H9 (cell line): ENCODE results near the gene SSTR5. TPM values are rescaled to one million over a fixed set of nuclear protein-coding genes. Genes with fewer than 3 reads are reported as not detected.
A peak's percentile ranks its signal among the peaks of the same experiment; 100 is the strongest.
"Not testable (repeated sequence)": the region's sequence is repeated elsewhere in the genome, so short reads cannot be mapped to it uniquely, and the experiment has no call there.

ENCODE experiments used
- DNase-seq: peaks from one replicate; pipeline ENCODE4 v3.0.0-alpha.2; 2017
- H2AFZ ChIP-seq: one replicate; pipeline ENCODE4 v1.6.1; 2013; ENCODE audit warnings: mild to moderate bottlenecking, low read length, control low read depth, moderate library complexity
- H2AK5ac ChIP-seq: 2 replicates; pipeline ENCODE4 v1.6.1; 2013; ENCODE audit warnings: low read length, control low read depth, mixed read lengths; ENCODE audit not compliant: insufficient read length
- H2BK120ac ChIP-seq: one replicate; pipeline ENCODE4 v1.6.1; 2013; ENCODE audit warnings: low read depth, mild to moderate bottlenecking, low read length, control low read depth, inconsistent platforms; ENCODE audit not compliant: poor library complexity, severe bottlenecking
- H2BK12ac ChIP-seq: 2 replicates; pipeline ENCODE4 v1.6.1; 2013; ENCODE audit warnings: low read length, control low read depth, mixed read lengths, low read depth; ENCODE audit not compliant: insufficient read length
- H2BK15ac ChIP-seq: 2 replicates; pipeline ENCODE4 v1.6.1; 2013; ENCODE audit warnings: low read depth, low read length, control low read depth
- H2BK20ac ChIP-seq: one replicate; pipeline ENCODE4 v1.6.1; 2013; ENCODE audit warnings: low read depth, mild to moderate bottlenecking, low read length, control low read depth, inconsistent platforms; ENCODE audit not compliant: poor library complexity, severe bottlenecking
- H2BK5ac ChIP-seq: 2 replicates; pipeline ENCODE4 v1.6.1; 2013; ENCODE audit warnings: low read length, control low read depth, mixed read lengths; ENCODE audit not compliant: insufficient read length
- H3K14ac ChIP-seq: 2 replicates; pipeline ENCODE4 v1.6.1; 2013; ENCODE audit warnings: low read length, control low read depth; ENCODE audit not compliant: insufficient read depth
- H3K18ac ChIP-seq: 2 replicates; pipeline ENCODE4 v1.6.1; 2013; ENCODE audit warnings: low read depth, mild to moderate bottlenecking, mixed read lengths, low read length, control low read depth; ENCODE audit not compliant: insufficient read length
- H3K23ac ChIP-seq: 2 replicates; pipeline ENCODE4 v1.6.1; 2013; ENCODE audit warnings: low read length, control low read depth, mixed read lengths, low read depth; ENCODE audit not compliant: insufficient read length
- H3K23me2 ChIP-seq: 2 replicates; pipeline ENCODE4 v1.6.1; 2013; ENCODE audit warnings: low read depth, mild to moderate bottlenecking, mixed read lengths, low read length, control low read depth; ENCODE audit not compliant: insufficient read length, poor library complexity, severe bottlenecking
- H3K27ac ChIP-seq: 2 replicates; pipeline ENCODE4 v1.5.1; 2013; ENCODE audit warnings: low read length, control low read depth, mixed read lengths, low read depth; ENCODE audit not compliant: insufficient read length
- H3K27me3 ChIP-seq: 2 replicates; pipeline ENCODE4 v1.6.1; 2013; ENCODE audit warnings: low read length, control low read depth, inconsistent platforms; ENCODE audit not compliant: insufficient read depth
- H3K4ac ChIP-seq: 2 replicates; pipeline ENCODE4 v1.6.1; 2013; ENCODE audit warnings: low read depth, mild to moderate bottlenecking, control low read depth, inconsistent platforms, low read length, moderate library complexity
- H3K4me1 ChIP-seq: 2 replicates; pipeline ENCODE4 v1.6.1; 2013; ENCODE audit warnings: low read length, control low read depth, inconsistent platforms; ENCODE audit not compliant: insufficient read depth
- H3K4me2 ChIP-seq: 2 replicates; pipeline ENCODE4 v1.6.1; 2013; ENCODE audit warnings: low read length, control low read depth, mixed read lengths; ENCODE audit not compliant: insufficient read length, insufficient read depth
- H3K56ac ChIP-seq: 2 replicates; pipeline ENCODE4 v1.6.1; 2013; ENCODE audit warnings: low read depth, mild to moderate bottlenecking, mixed read lengths, low read length, control low read depth; ENCODE audit not compliant: insufficient read length
- H3K79me1 ChIP-seq: 2 replicates; pipeline ENCODE4 v1.6.1; 2013; ENCODE audit warnings: low read depth, mild to moderate bottlenecking, moderate library complexity, low read length, control low read depth, inconsistent platforms; ENCODE audit not compliant: insufficient read depth, poor library complexity, severe bottlenecking
- H3K79me2 ChIP-seq: 2 replicates; pipeline ENCODE4 v1.6.1; 2013; ENCODE audit warnings: low read length, control low read depth, inconsistent platforms; ENCODE audit not compliant: insufficient read depth
- H3K9ac ChIP-seq: 2 replicates; pipeline ENCODE4 v1.6.1; 2013; ENCODE audit warnings: low read length, control low read depth, mixed read lengths; ENCODE audit not compliant: insufficient read length; ENCODE audit errors: extremely low read depth
- H3K9me3 ChIP-seq: one replicate; pipeline ENCODE4 v1.6.1; 2013; ENCODE audit warnings: low read depth, low read length, inconsistent platforms; ENCODE audit not compliant: control insufficient read depth
- H3T11ph ChIP-seq: one replicate; pipeline ENCODE4 v1.6.1; 2013; ENCODE audit warnings: mild to moderate bottlenecking, low read length, control low read depth, inconsistent platforms
- H4K20me1 ChIP-seq: one replicate; pipeline ENCODE4 v1.6.1; 2013; ENCODE audit not compliant: control insufficient read depth, insufficient read length, insufficient read depth
- H4K5ac ChIP-seq: 2 replicates; pipeline ENCODE4 v1.6.1; 2013; ENCODE audit warnings: low read depth, mild to moderate bottlenecking, mixed read lengths, low read length, control low read depth; ENCODE audit not compliant: insufficient read length
- H4K8ac ChIP-seq: replicated peaks from 2 replicates; pipeline ENCODE4 v1.6.1; 2013; ENCODE audit warnings: low read length, control low read depth, mixed read lengths, low read depth; ENCODE audit not compliant: insufficient read length
- H4K91ac ChIP-seq: 2 replicates; pipeline ENCODE4 v1.6.1; 2013; ENCODE audit warnings: low read depth, mild to moderate bottlenecking, moderate library complexity, mixed read lengths, low read length, control low read depth; ENCODE audit not compliant: insufficient read length
- H3K27ac Mint-ChIP-seq, 3 experiments: 2 replicates in 2 of 3; 3 replicates in 1 of 3; pipeline ENCODE4 v1.8.0; 2020 to 2021; ENCODE audit warnings: mixed read lengths in 3 of 3, mild to moderate bottlenecking in 1 of 3, moderate library complexity in 1 of 3
- H3K27me3 Mint-ChIP-seq: 2 replicates; pipeline ENCODE4 v1.8.0; 2021; ENCODE audit warnings: low read depth, mild to moderate bottlenecking, moderate library complexity, mixed read lengths
- H3K36me3 Mint-ChIP-seq, 3 experiments: 2 replicates in 2 of 3; 3 replicates in 1 of 3; pipeline ENCODE4 v1.8.0; 2020 to 2021; ENCODE audit warnings: low read depth in 3 of 3, mixed read lengths in 3 of 3; ENCODE audit not compliant: insufficient read depth in 1 of 3
- H3K4me1 Mint-ChIP-seq, 2 experiments: 2 replicates each; pipeline ENCODE4 v1.8.0; 2020; ENCODE audit warnings: mixed read lengths in 2 of 2
- H3K4me3 Mint-ChIP-seq, 2 experiments: 2 replicates in 1 of 2; 3 replicates in 1 of 2; pipeline ENCODE4 v1.8.0; 2020 to 2021; ENCODE audit warnings: mild to moderate bottlenecking in 2 of 2, mixed read lengths in 2 of 2, moderate library complexity in 1 of 2
- H3K9me3 Mint-ChIP-seq, 2 experiments: 2 replicates in 1 of 2; 3 replicates in 1 of 2; pipeline ENCODE4 v1.8.0; 2020; ENCODE audit warnings: mild to moderate bottlenecking in 2 of 2, mixed read lengths in 2 of 2, moderate library complexity in 1 of 2
- CTCF ChIP-seq: fragments of 200-600 bp; sonication (generic); conservative IDR thresholded peaks from 3 replicates; pipeline ENCODE4 v1.8.0; 2021; ENCODE audit warnings: antibody characterized with exemption, mild to moderate bottlenecking
- WGBS: extraction: QIAGEN DNeasy Blood & Tissue Kit; methylation state at CpG from one replicate; pipeline ENCODE4 v1.1.7; 2013; ENCODE audit warnings: missing lambda C conversion rate, low lambda C conversion rate, mixed read lengths; ENCODE audit not compliant: insufficient read length; ENCODE audit errors: extremely low coverage; 5-methylcytosine and 5-hydroxymethylcytosine counted together
- total RNA-seq: library from RNA; stranded (reverse); gene quantifications from 2 replicates; pipeline ENCODE4 v1.2.1, GENCODE V29; 2021

SSTR5 gene
- total RNA-seq, 1 experiment from 2014 or later = 0.22 TPM

DNA sequence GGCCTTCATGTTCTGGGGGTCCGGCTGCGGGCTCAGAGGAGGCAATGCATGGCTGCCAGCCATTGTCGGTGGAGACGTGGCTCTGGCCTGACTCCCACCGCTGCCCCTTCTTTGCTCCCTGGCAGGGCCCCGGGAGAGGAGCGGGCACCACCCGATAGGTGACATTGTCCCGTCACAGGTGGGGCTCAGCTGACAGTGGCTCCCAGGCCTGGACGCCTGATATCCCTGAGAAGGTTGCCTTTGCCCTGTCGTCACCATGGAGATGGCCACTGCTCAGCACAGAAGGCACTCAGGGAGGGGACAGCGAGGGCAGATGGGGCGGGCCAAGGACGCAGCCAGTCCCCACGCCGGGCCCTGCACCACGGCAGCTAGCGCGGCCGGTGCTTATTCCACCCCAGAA, 48.4 kb upstream of the SSTR5 start:
- Histone ChIP-seq H3K79me2 (no peaks in the 10 kb centered on the region), H3K23me2 (no peaks in the 10 kb centered on the region), H3K23ac (no peak overlapping the region), H4K91ac (no peak overlapping the region), H2BK120ac (no peak overlapping the region), H2BK15ac (no peak overlapping the region), H3K9ac (no peak overlapping the region), H4K5ac (no peak overlapping the region), H2BK12ac (no peak overlapping the region), H2AK5ac (no peak overlapping the region), H3K4ac (no peak overlapping the region), H2BK5ac (no peak overlapping the region), H2AFZ (no peak overlapping the region), H3K9me3 (no peaks in the 10 kb centered on the region), H4K8ac (no peak overlapping the region), H3K4me2 (no peak overlapping the region), H3K18ac (no peak overlapping the region), H4K20me1 (no peaks in the 10 kb centered on the region), H3K27ac (no peak overlapping the region), H3K27me3 (no peaks in the 10 kb centered on the region), H3K14ac (no peak overlapping the region), H3K4me1 (no peaks in the 10 kb centered on the region), H3K56ac (no peak overlapping the region), H2BK20ac (no peak overlapping the region), H3K79me1 (no peaks in the 10 kb centered on the region), H3T11ph (no peak overlapping the region)
- Mint-ChIP-seq H3K27ac (no peak overlapping the region), H3K36me3 (no peaks in the 10 kb centered on the region), H3K9me3 (no peaks in the 10 kb centered on the region), H3K27me3 (peaks cover 4% of the 10 kb centered on the region; the same call in 1 of the 2 replicates), H3K4me3 (no peak overlapping the region), H3K4me1 (no peaks in the 10 kb centered on the region)
- DNase-seq = no peak
- TF ChIP-seq CTCF = no peak
- no CpG with 5 or more reads among the region's 20 CpGs for WGBS

- H3K9me3 Mint-ChIP-seq, H3K4me1 ChIP-seq, H3K14ac ChIP-seq, H2AFZ ChIP-seq, H3T11ph ChIP-seq, H4K8ac ChIP-seq, H3K4me1 Mint-ChIP-seq, H2BK20ac ChIP-seq, H3K4ac ChIP-seq, H3K4me3 Mint-ChIP-seq, H2BK5ac ChIP-seq, H3K9ac ChIP-seq, H3K79me2 ChIP-seq, H4K91ac ChIP-seq, H3K18ac ChIP-seq, H3K23ac ChIP-seq, H3K27ac Mint-ChIP-seq, H2BK12ac ChIP-seq, H2AK5ac ChIP-seq, H3K56ac ChIP-seq, H3K23me2 ChIP-seq, H3K27me3 Mint-ChIP-seq, H3K4me2 ChIP-seq, H3K27ac ChIP-seq, H4K20me1 ChIP-seq, H3K9me3 ChIP-seq, H3K36me3 Mint-ChIP-seq, H3K79me1 ChIP-seq, H2BK120ac ChIP-seq, H4K5ac ChIP-seq, H2BK15ac ChIP-seq, H3K27me3 ChIP-seq: not testable (repeated sequence)
- no CpG with 5 or more reads among the region's 24 CpGs for WGBS
- peak; percentile 66 for DNase-seq
These were observed 47.3 kb upstream of the SSTR5 start for GRCh38 chr16:1025183-1025809.
